GM18505 (cell line): ENCODE data around the gene DRAXIN.

Experiments
- ATAC-seq: cut with Tn5 transposase; IDR thresholded peaks from one replicate; pipeline ENCODE4 v1.9.1; 2021; ENCODE audit not compliant: unreplicated experiment
- POLR2A ChIP-seq: IDR thresholded peaks from 4 replicates; pipeline ENCODE4 v1.6.1; 2011; ENCODE audit warnings: borderline replicate concordance; ENCODE audit not compliant: insufficient read depth, insufficient read length; ENCODE audit errors: extremely low read depth

Gene DRAXIN

GRCh38 chr1:11652203-11652780 is 39.2 kb upstream of the DRAXIN start:
- ATAC-seq, result no peak
- TF ChIP-seq POLR2A, result no peak

- ATAC-seq, result no peak
- no peak for TF ChIP-seq POLR2A
Observed at GRCh38 chr1:11653101-11653860, 38.2 kb upstream of the DRAXIN start.

- no peak for ATAC-seq
Observed at GRCh38 chr1:11653861-11654136, 37.7 kb upstream of the DRAXIN start.

GRCh38 chr1:11654137-11654938 is 37.2 kb upstream of the DRAXIN start, which contains the start of the genes FBXO2 and FBXO44:
Gene FBXO2 (minus strand): TSS chr1:11654429. CDS start chr1:11654340, 89 bp downstream.
Gene FBXO44 (plus strand): TSS chr1:11654877. CDS start chr1:11655836, 959 bp downstream.
- TF ChIP-seq POLR2A, result no peak
- ATAC-seq, result peak; percentile 57

More at GRCh38 chr1:11653861-11654136, 37.7 kb upstream of the DRAXIN start:
- TF ChIP-seq POLR2A, result no peak

GRCh38 chr1:11654939-11655808 is 36.3 kb upstream of the DRAXIN start:
- ATAC-seq, result no peak
- no peak for TF ChIP-seq POLR2A

GRCh38 chr1:11657654-11658053 is 33.9 kb upstream of the DRAXIN start:
- ATAC-seq, result no peak
- TF ChIP-seq POLR2A, result no peak

- ATAC-seq, result no peak
- TF ChIP-seq POLR2A, result no peak
Observed at GRCh38 chr1:11658542-11658941, 33.0 kb upstream of the DRAXIN start.

- no peak for TF ChIP-seq POLR2A
- ATAC-seq, result no peak
Observed at GRCh38 chr1:11659748-11660147, 31.8 kb upstream of the DRAXIN start.

GRCh38 chr1:11661103-11661502 is 30.4 kb upstream of the DRAXIN start:
- no peak for ATAC-seq
- no peak for TF ChIP-seq POLR2A

- ATAC-seq, result peak; percentile 40
- TF ChIP-seq POLR2A, result no peak
Observed at GRCh38 chr1:11664336-11665065, 27.0 kb upstream of the DRAXIN start.

GRCh38 chr1:11668516-11668915 is 23.0 kb upstream of the DRAXIN start:
- ATAC-seq, result no peak

GRCh38 chr1:11670747-11671146 is 20.8 kb upstream of the DRAXIN start:
- ATAC-seq, result no peak
- peak; percentile 21 for TF ChIP-seq POLR2A

More at GRCh38 chr1:11668516-11668915, 23.0 kb upstream of the DRAXIN start:
- no peak for TF ChIP-seq POLR2A
